Renal cortical epithelial cell (primary cell): Measurements from ENCODE around the gene HBG2. TPM values are rescaled to one million over a fixed set of nuclear protein-coding genes. Genes with fewer than 3 reads are reported as not detected.
"Not testable (repeated sequence)": the region's sequence is repeated elsewhere in the genome, so short reads cannot be mapped to it uniquely, and the experiment has no call there.

Experiments used
- DNase-seq: peaks from one replicate; pipeline ENCODE4 v3.0.0-alpha.2; 2011; ENCODE audit warnings: low read depth
- total RNA-seq: library from RNA; depleted of rRNA; stranded (reverse); fragments of >200 nt; gene quantifications from 2 replicates; pipeline ENCODE4 v1.2.3, GENCODE V29; 2014

Gene HBG2
- total RNA-seq, 1 donor from 2014 or later = not detected

- no peak for DNase-seq
Measured at GRCh38 chr11:5281596-5281995, 27.0 kb upstream of the HBG2 start.

GRCh38 chr11:5280582-5281102 is 26.1 kb upstream of the HBG2 start:
- peak; percentile 99 for DNase-seq

GRCh38 chr11:5279471-5280090 is 25.0 kb upstream of the HBG2 start:
- no peak for DNase-seq

GRCh38 chr11:5277807-5278382 is 23.3 kb upstream of the HBG2 start:
- DNase-seq = no peak

GRCh38 chr11:5276697-5277096 is 22.1 kb upstream of the HBG2 start:
- no peak for DNase-seq

GRCh38 chr11:5275369-5276110 is 21.0 kb upstream of the HBG2 start:
- DNase-seq = no peak

GRCh38 chr11:5274395-5274794 is 19.8 kb upstream of the HBG2 start:
- no peak for DNase-seq

GRCh38 chr11:5272395-5273017 is 17.9 kb upstream of the HBG2 start:
- DNase-seq = no peak

GRCh38 chr11:5269715-5270147 is 15.2 kb upstream of the HBG2 start, which contains the start of gene HBE1:
HBE1 (minus strand) TSS chr11:5269945; CDS start chr11:5269890, 55 bp downstream.
- no peak for DNase-seq

GRCh38 chr11:5267033-5267563 is 12.5 kb upstream of the HBG2 start:
- no peak for DNase-seq

- no peak for DNase-seq
Measured at GRCh38 chr11:5266609-5267008, 12.0 kb upstream of the HBG2 start.

GRCh38 chr11:5265832-5266231 is 11.3 kb upstream of the HBG2 start:
- no peak for DNase-seq

- DNase-seq = peak; percentile 38
Measured at GRCh38 chr11:5258543-5259262, 4.1 kb upstream of the HBG2 start.

- no peak for DNase-seq
Measured at GRCh38 chr11:5257296-5257695, 2.7 kb upstream of the HBG2 start.

GRCh38 chr11:5254023-5254422 is 558 bp downstream of the HBG2 start:
- not testable (repeated sequence) for DNase-seq

GRCh38 chr11:5253440-5253839 is 1.1 kb downstream of the HBG2 start:
- not testable (repeated sequence) for DNase-seq

- no peak for DNase-seq
Measured at GRCh38 chr11:5252919-5253265, 1.7 kb downstream of the HBG2 start.

- DNase-seq = no peak
Measured at GRCh38 chr11:5252192-5252918, 2.2 kb downstream of the HBG2 start.

- no peak for DNase-seq
Measured at GRCh38 chr11:5251746-5252145, 2.8 kb downstream of the HBG2 start.

GRCh38 chr11:5250543-5251204 is 3.9 kb downstream of the HBG2 start:
- no peak for DNase-seq
